HG02798 (cell line): ENCODE data around the gene MACROH2A1.

Source experiments
- ATAC-seq: cut with Tn5 transposase; IDR thresholded peaks from one replicate; pipeline ENCODE4 v1.9.1; 2021; ENCODE audit warnings: mild to moderate bottlenecking; ENCODE audit not compliant: unreplicated experiment, poor library complexity

MACROH2A1 gene

GRCh38 chr5:135398855-135399793 is at the start of gene MACROH2A1:
MACROH2A1 (minus strand) TSS chr5:135399231; CDS start chr5:135389093, 10,138 bp downstream.
- ATAC-seq = peak; percentile 92

DNA sequence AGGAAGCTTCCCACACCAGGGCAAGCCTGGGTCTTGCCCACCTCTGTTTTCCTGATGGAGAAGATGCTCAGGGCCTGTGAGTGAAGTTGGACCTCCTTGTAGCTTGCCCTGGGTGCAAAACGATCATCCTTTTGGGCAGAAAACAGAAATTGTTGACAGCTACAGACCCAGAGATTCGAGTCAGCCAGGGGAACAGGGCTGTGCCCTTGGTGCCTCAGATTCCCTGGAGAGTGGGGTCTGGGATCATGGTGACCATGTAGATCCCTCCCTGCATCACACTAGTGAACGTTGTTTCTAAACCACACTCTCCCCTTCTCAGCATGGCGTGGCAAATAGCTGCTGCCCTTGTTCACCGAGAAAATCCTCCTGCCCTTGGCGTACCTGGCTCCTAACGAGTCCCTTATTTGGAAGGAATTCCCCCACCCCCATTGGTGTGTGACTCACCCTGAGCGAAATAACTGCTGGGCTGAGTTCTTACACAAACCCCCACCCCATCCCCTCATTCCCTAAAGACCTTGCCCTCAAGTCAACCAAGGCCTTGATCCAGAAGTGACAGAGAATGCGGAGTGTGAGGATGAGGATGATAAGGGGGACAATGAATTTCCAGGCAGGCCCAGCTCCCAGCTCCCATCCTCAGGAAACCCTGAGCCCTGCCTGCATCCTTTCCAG is 49.2 kb upstream of the MACROH2A1 start:
- no peak for ATAC-seq

GRCh38 chr5:135447298-135447929 is 48.4 kb upstream of the MACROH2A1 start, which contains the start of gene DCANP1:
DCANP1 (minus strand) TSS chr5:135447348; CDS start chr5:135447108, 240 bp downstream.
- no peak for ATAC-seq

GRCh38 chr5:135446615-135447014 is 47.6 kb upstream of the MACROH2A1 start:
- ATAC-seq = no peak

DNA sequence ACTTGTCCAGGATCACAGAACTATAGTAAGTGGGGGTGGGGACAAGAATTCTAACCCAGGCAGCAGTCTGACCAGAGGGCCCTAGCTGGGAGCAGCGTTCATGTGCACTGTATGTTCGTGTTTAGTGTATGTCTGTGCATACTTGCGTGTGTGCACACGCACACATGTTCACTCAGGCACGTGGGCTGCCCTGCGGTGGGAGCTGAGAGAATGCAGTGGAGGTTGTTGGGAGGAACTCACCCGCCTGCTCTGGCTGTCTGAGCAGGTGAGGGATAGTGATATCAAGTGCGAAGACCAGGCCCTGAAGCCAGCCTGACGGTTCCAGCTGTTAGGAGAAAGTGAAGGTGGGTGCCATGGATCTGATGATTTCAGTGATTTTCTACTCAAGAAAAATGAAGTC is 47.2 kb upstream of the MACROH2A1 start:
- no peak for ATAC-seq

DNA sequence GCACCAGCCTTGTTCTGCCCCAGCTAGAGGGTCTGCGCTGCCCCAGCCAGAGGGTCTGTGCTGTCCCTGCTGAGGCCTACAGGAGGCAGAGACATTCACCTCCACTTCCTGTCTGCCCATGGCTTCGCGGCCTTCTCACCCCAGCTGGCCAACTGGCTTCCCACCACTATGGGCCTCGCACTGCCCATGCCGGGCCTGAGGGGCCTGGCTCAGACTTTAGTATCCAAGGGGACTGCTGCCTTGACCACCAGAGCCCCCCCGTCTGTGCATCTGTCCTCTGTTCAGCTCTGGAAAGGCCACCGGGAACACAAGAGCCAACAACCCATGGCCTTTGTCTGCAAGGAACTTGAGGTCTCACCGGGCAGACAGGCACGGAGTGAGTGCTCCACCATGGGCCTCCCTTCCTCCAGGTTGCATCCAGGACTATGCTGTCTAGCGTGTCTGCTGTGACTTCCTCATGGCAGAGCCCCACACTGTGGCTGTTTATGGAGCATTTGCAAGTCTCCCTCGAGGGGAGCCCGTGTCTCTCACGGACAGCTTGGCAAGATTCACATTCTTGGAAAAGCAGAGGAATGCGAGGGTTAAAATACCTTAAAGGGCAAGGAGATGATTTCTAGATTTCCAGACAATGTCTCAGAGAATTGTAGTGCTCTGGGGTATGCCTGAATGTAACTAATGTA is 46.4 kb upstream of the MACROH2A1 start:
- no peak for ATAC-seq

GRCh38 chr5:135444881-135445280 is 45.9 kb upstream of the MACROH2A1 start:
- ATAC-seq = no peak

- ATAC-seq = no peak
Measured at GRCh38 chr5:135444360-135444759, 45.3 kb upstream of the MACROH2A1 start.

GRCh38 chr5:135443161-135443960 is 44.3 kb upstream of the MACROH2A1 start:
- ATAC-seq = no peak

DNA sequence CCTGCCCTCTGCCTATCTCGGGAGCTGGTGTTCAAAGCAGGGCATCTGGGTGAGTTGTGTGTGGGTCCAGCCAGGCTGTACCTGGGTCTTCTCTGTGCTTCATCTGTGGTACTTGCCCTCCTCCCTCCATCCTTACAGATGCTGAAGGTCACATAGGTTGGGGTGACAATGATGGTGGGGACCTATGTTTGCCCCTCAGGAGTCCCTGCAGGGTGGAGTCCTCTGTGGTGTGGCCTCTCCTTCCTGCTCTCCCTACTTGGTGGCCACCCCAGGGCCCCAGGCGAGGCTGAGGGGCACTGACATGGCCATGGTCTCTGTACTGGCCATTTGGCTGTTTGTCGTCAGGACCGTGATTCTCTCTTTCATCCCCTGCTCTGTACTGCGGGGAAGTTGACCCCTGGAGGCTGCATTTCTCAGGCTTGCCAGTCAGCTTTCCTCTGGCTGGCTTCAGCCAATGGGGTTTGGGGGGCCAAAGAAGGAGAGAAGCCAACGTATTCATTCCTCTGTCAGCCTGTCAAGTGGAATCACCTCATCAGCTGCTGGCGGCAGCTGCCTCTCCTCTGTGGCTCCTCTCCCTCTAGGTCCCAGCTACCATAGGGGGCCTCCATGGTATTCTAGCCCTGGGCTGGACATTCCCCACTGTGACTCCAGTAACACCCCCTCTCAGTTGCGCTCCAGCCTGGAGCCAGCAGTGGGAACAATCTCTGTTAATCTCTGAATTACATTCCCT is 43.6 kb upstream of the MACROH2A1 start:
- no peak for ATAC-seq

DNA sequence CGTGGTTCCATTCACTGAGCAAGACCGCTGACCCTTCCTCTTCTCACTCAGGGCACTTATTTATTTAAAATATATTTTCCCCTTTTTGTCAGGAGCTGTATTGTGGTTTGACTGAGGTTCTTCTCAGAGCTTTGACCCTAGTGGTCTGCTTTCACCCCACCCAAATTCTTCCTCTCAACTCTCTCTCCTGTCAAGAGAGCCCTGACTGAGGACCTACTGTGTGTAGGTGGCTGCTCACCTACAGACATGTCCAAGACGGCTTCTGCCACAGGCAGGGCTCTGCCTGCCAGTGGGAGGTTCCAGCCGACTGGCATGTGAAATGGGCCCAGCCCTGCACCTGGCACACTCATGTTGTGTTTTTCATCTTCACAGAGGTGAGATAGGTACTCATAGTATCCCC is 42.9 kb upstream of the MACROH2A1 start:
- no peak for ATAC-seq

- ATAC-seq = no peak
Measured at GRCh38 chr5:135441350-135441831, 42.4 kb upstream of the MACROH2A1 start.

- ATAC-seq = no peak
Measured at GRCh38 chr5:135440916-135441315, 41.9 kb upstream of the MACROH2A1 start.

DNA sequence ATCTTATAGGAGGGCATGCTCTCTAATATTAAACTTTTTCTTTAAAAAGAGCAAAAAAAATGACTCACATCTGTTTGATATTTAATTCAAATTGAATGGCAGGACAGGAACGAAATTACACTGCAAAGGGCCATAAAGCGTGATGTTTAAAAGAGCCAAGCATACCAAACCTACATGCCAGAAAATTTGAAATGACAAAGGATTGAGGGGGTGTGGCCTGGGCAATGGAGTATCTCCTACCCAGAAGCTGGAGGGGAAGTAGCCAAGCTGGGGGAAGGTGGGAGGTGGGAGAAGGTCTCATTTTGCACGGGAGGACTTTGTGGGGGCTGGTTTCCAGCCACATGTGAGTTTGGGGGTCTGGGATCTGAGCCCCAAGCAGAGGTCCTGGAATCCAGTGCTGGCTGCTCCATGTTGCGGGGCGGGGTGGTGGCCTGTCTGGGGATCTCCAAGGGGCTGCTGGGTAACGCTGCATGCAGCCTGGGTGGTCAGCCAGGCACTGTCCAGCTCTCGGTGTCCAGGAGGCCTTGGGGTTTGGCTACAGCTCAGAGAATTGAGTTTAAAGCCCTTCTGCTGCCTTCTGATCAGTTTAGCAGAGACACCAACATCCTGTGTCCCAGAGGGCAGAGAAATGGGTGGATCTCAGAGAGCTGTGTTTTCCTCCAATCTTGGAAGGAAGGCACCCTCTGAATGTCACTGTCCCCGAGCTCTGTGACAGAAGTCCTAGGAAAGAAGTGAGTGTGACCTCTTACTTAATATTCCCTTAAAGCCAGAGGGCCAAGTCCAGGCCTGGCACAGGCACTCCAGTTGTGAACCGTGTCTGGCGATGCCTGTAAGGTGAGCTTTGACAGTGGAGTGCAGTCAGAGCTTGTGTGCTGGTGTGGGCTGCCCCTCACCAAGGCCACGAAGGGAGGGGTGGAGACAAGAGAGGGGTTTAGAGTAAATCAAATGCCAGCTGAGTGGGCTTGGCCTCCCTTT is 40.5 kb upstream of the MACROH2A1 start:
- no peak for ATAC-seq

DNA sequence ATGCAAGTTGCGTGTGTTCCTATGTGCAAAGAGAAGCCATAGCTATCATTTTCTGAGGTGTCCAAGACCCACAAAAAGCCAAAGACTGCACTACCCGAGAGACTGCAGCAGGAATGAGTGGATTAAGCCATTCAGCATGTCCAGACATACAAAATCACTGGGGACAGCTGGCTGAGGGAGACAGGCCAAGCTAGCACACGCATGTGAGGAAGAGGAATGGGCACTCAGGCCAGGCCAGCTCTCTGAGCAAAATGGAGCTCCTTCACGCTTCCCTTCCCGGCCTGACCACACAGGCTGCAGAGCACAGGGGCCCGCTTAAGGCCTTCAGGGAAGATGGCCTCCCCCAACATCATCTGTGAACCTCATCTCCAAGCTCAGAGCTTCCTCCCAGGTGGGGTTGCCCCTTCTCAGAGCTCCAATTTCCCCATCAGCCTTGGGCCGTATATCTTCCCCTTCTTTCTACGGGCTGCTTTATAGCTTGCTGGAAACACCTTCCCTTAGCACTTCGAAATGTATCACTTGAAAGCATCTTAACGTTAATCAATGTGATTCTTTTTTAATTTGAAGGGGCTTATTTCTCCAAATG is 39.7 kb upstream of the MACROH2A1 start:
- ATAC-seq = no peak

DNA sequence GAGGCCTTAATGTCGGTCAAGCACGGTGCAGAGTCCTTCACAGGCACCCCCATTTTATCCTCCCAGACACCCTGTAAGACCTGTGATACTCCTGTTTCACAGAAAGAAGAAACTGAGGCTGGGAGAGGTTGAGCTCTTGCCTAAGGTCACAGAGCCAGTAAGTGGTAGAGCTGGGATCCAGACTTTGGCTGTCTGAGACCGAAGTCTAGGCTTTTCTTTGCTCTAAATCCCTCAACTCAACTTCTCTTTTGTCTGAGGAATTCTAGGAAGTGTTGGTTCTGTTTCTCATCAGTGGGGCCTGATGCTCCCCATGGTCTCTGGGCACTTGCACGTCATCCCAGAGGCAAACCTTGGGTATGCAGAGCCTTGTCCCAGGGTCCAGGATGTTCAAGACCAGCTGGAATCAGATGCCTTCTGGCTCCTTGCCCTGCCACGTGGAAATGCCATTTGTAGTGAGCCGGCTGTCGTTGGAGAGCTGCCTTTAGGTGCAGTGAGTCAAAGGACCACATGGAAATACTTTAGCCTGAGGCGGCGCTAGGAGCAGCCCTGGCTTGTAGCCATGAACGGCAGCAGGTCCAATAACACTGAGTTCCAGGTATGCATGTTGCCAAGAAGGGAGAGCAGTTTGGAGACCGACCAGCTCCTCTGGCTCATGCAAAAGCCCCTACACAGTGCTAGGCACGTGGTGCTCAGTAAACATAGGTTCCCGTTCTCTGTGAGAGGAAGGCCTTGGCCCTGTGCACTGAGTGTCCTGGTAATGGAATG is 38.9 kb upstream of the MACROH2A1 start:
- ATAC-seq = no peak

DNA sequence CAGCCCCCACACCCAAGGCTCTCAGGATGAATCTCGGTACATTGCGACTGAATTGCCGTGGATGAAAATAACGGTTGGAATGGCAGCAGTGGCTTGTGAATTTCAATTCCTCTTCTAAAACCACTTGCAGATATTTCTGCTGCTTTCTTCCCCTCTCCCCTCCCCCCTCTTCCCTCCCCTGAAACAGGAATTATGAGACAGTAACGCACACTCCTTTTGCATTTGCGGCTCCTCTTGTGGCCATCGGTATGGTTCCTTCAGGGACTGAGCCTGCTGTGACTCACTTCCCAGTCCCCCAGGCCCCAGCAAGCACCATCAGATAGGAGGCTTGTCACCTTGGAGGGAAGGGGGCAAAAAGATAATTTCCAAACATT is 38.4 kb upstream of the MACROH2A1 start:
- no peak for ATAC-seq
